LNCAP (cell line): Measurements from ENCODE around the gene NSF.

Experiments used
- CTCF ChIP-seq: fragments of 450-650 bp; IDR thresholded peaks from 2 replicates; pipeline ENCODE4 v1.5.1; 2017; ENCODE audit warnings: mild to moderate bottlenecking

The NSF gene

DNA sequence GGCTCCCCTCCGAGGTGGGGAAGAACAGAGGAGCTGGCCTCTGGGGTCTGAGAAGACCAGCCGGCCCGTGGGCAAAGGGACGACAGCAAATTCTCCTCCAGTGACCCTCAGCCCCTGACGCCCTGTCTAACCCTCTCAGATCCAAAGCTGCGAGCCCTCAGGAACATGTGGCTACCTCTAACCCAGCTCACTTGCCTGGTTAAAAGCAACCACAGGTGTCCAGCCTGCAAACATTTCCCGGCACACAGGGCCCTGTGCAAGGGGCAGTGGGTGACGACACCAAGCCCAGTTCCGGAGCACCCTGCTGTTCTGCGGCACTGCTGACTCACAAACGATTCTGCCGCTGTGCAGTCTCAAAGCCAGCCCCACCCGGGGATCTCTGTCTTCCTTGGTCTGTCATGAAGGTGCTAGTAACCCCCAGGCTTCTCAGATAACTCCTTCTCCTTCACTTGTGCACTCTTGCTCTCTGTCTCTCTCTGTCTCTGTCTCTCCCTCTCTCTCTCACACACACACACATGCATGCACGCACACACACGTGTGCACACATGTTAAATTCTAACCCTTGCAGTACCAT is 205.0 kb downstream of the NSF start:
- no peak for TF ChIP-seq CTCF

DNA sequence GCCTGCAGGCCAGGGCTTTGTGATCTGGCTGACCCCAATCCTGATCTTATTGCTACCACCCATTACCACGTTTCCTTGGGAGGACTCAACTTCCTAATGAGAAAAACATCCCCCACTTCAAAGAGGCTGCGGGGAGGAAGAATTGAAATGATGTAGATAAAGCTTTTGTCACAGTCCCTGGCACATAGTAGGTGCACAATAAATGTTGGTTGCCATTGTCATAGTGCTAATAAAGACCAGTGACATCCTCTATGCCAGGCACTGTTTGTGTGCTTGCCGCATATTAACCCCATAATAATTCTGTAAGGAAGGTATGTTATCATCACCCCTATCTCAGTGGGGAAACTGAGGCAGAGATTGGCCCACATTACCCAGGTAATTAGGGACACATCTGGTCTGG is 205.6 kb downstream of the NSF start:
- no peak for TF ChIP-seq CTCF

GRCh38 chr17:46796524-46796923 is 206.1 kb downstream of the NSF start:
- TF ChIP-seq CTCF: no peak

DNA sequence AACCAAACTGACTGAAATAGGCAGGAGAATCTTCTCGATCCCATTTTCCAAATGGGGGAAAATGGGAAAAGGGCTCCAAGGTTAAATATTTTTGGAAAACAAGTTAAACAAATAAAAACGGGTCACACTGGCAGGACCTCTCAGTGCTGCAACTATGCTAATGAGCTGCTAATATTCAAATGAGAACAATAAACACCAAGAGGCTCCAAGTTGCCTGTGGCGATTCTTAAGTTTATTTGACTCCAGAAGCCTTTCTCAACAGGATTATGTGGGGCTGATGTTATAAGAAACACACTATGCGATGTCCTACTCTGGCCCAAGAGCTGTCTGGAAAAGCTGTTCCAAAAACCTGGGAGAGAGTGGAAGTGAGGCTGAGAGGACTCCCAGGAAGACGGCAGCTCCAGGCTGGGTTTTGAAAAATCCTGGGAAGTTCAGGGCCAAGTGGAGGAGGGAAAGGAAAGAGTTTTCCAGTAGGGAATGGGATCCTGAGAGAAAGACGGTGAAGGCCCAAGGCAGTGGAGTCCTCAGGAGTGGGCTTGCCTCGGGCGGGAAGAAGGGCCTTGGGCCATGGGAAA is 206.6 kb downstream of the NSF start:
- TF ChIP-seq CTCF: no peak

GRCh38 chr17:46800573-46800972 is 210.1 kb downstream of the NSF start:
- no peak for TF ChIP-seq CTCF

- no peak for TF ChIP-seq CTCF
Observed at GRCh38 chr17:46802800-46803199, 212.3 kb downstream of the NSF start.

GRCh38 chr17:46803544-46803943 is 213.1 kb downstream of the NSF start:
- TF ChIP-seq CTCF: no peak

- TF ChIP-seq CTCF: no peak
Observed at GRCh38 chr17:46805771-46806170, 215.3 kb downstream of the NSF start.
